ENCODE measurements around the gene MED13L. TPM values are rescaled to one million over a fixed set of nuclear protein-coding genes. Genes with fewer than 3 reads are reported as not detected.
A peak's percentile ranks its signal among the peaks of the same experiment; 100 is the strongest.

MED13L gene
- total and polyA plus RNA-seq, 2 donors (not counting 1 experiment from before 2014, with no cell fraction given), result 20.3 to 207 TPM

DNA sequence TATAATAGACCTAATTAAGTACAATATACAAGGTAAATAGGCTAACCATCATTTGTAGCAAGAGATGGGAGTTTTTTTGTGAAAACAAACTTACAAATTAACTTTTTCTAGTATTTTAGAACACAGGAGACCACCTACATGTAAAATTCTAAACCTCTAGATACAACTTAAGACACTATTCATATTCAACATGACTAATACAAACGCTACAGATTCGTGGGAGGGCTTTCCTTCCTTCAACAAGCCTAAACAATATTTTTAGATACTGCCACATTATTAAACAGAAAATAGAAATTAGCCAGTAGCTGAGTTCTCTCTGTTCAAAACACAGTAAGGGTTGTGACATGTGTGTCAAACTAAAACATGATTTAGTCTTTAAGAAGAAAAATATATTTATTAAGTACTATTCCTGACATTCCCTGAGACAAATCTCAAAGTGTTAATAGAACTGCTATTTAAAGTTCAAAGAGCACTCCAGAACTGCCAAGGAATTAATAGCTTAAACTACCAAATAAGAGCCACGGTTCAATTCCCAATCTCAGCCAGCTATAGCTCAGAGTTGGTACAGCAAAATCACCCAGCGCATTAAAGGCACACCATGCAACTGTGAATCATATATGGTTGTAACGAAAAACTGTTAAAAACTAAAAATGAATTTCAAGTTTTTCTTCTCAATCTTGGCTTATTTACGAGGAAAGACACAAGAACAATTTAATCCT, 10.7 kb downstream of the MED13L start:
- H3K36me3 ChIP-seq (replicated peaks in 1 of 2; ENCODE audit: control extremely low read depth in 1 of 2, control insufficient read depth in 1 of 2, extremely low read depth in 1 of 2, insufficient read depth in 2 of 2, low read length in 1 of 2), result no peaks in the 10 kb centered on the region
- H3K27ac ChIP-seq (ENCODE audit: low read length in 2 of 2), result no peak overlapping the region
- H3K27me3 ChIP-seq (replicated peaks in 1 of 4; ENCODE audit: control extremely low read depth in 1 of 4, control insufficient read depth in 3 of 4, insufficient read depth in 4 of 4, low read length in 3 of 4), result no peaks in the 10 kb centered on the region
- POLR2A ChIA-PET, result no interaction called here
- ATAC-seq (ENCODE audit: low read depth) (no peak), DNase-seq (no peak)
- H3K4me1 ChIP-seq (ENCODE audit: control insufficient read depth in 2 of 2, insufficient read depth in 2 of 2, low read length in 2 of 2), result peaks cover 41 to 67% of the 10 kb centered on the region in 2 donors
- Mint-ChIP-seq H3K4me3 (no peak overlapping the region), H3K4me1 (peaks cover 36% of the 10 kb centered on the region), H3K27ac (no peak overlapping the region), H3K27me3 (no peaks in the 10 kb centered on the region), H3K9me3 (ENCODE audit: insufficient read depth) (peaks cover 2% of the 10 kb centered on the region)
- H3K4me3 ChIP-seq (ENCODE audit: control extremely low read depth in 1 of 5, extremely low read depth in 1 of 5, insufficient read depth in 1 of 5, low read depth in 2 of 5, low read length in 4 of 5), result no peak overlapping the region
- WGBS (ENCODE audit: insufficient coverage), result no CpG with 5 or more reads among the region's 6 CpGs
- no peak overlapping the region for H3K9ac ChIP-seq (ENCODE audit: low read length)
- TF ChIP-seq EZH2 (IDR thresholded peaks at IDR 0.05; ENCODE audit: borderline replicate concordance, insufficient read depth, low read depth, low read length, poor library complexity, severe bottlenecking) (no peak), CTCF (IDR thresholded peaks at IDR 0.05) (no peak)
- peak overlapping the region; percentile 31 for H3K4me2 ChIP-seq (replicated peaks; ENCODE audit: low read depth, low read length, poor library complexity, severe bottlenecking)
- peaks cover 81% of the 10 kb centered on the region for H4K20me1 ChIP-seq (ENCODE audit: control insufficient read depth, insufficient read depth, low read length, poor library complexity, severe bottlenecking)
- no peaks in the 10 kb centered on the region for H3K9me3 ChIP-seq (ENCODE audit: control extremely low read depth in 1 of 3, control insufficient read depth in 2 of 3, insufficient read depth in 1 of 3, low read length in 2 of 3)
- CTCF ChIA-PET, result interaction anchor here (0.9 to 1.4 kb wide), 2 partner anchors 10 to 333 kb away, joined by 3 read pairs; no protein-coding TSS in a partner anchor
- H2AFZ ChIP-seq (ENCODE audit: insufficient read depth, low read depth, low read length, poor library complexity, severe bottlenecking), result no peak overlapping the region
- peaks cover 99% of the 10 kb centered on the region for H3K79me2 ChIP-seq (ENCODE audit: control insufficient read depth, insufficient read depth, low read length)
- intact Hi-C loops (cut with micrococcal nuclease), result no loop called here

DNA sequence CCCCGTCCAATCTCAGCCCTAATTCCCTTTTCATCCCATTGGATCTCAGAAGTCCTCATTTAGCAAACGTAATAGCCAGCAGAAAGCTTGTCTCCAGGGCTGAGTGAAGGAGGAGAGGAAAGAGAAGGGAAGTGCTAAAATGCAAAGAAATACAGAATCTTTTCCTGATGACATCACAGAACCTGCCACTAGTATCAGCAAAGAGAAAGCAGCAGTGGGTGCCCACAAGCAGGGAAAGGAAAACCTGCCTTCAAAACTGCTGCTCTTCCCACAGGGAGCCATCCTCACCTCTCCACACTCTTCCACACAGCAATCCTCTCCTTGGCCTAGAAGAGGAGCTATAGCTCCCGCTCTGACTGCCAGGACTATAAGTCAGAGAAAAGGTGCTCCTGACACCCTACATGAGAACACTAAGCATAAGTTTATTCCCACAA, 11.3 kb downstream of the MED13L start:
- H3K27ac Mint-ChIP-seq, result no peak overlapping the region
- H3K27me3 Mint-ChIP-seq, result no peaks in the 10 kb centered on the region
- intact Hi-C loops (cut with micrococcal nuclease), result no loop called here
- no peak overlapping the region for H3K4me3 ChIP-seq (ENCODE audit: control extremely low read depth in 1 of 5, extremely low read depth in 1 of 5, insufficient read depth in 1 of 5, low read depth in 2 of 5, low read length in 4 of 5)
- no peaks in the 10 kb centered on the region for H3K9me3 ChIP-seq (ENCODE audit: control extremely low read depth in 1 of 3, control insufficient read depth in 2 of 3, insufficient read depth in 1 of 3, low read length in 2 of 3)
- ATAC-seq (ENCODE audit: low read depth) (no peak), DNase-seq (no peak)
- no peaks in the 10 kb centered on the region for H3K36me3 ChIP-seq (replicated peaks in 1 of 2; ENCODE audit: control extremely low read depth in 1 of 2, control insufficient read depth in 1 of 2, extremely low read depth in 1 of 2, insufficient read depth in 2 of 2, low read length in 1 of 2)
- peak overlapping the region; percentile 31 for H3K4me2 ChIP-seq (replicated peaks; ENCODE audit: low read depth, low read length, poor library complexity, severe bottlenecking)
- ChIA-PET POLR2A (interaction anchor here (0.9 kb wide), 1 partner anchor 9 kb away, joined by 6 read pairs; no protein-coding TSS in a partner anchor), CTCF (interaction anchor here (0.9 kb wide), 1 partner anchor 334 kb away, joined by 3 read pairs; no protein-coding TSS in a partner anchor)
- H3K9me3 Mint-ChIP-seq (ENCODE audit: insufficient read depth), result no peaks in the 10 kb centered on the region
- H3K27ac ChIP-seq (ENCODE audit: low read length in 2 of 2), result no peak overlapping the region
- H3K4me3 Mint-ChIP-seq, result no peak overlapping the region
- no peak for TF ChIP-seq EZH2 (IDR thresholded peaks at IDR 0.05; ENCODE audit: borderline replicate concordance, insufficient read depth, low read depth, low read length, poor library complexity, severe bottlenecking)
- no peak for TF ChIP-seq CTCF (IDR thresholded peaks at IDR 0.05)
- H2AFZ ChIP-seq (ENCODE audit: insufficient read depth, low read depth, low read length, poor library complexity, severe bottlenecking), result no peak overlapping the region
- peak overlapping the region; percentile 16 for H3K9ac ChIP-seq (ENCODE audit: low read length)
- peaks cover 99% of the 10 kb centered on the region for H3K79me2 ChIP-seq (ENCODE audit: control insufficient read depth, insufficient read depth, low read length)
- no peaks in the 10 kb centered on the region for H3K27me3 ChIP-seq (replicated peaks in 1 of 4; ENCODE audit: control extremely low read depth in 1 of 4, control insufficient read depth in 3 of 4, insufficient read depth in 4 of 4, low read length in 3 of 4)
- H4K20me1 ChIP-seq (ENCODE audit: control insufficient read depth, insufficient read depth, low read length, poor library complexity, severe bottlenecking), result peaks cover 84% of the 10 kb centered on the region
- WGBS (ENCODE audit: insufficient coverage), result no CpG with 5 or more reads among the region's 3 CpGs
- H3K4me1 Mint-ChIP-seq, result peaks cover 36% of the 10 kb centered on the region
- H3K4me1 ChIP-seq (ENCODE audit: control insufficient read depth in 2 of 2, insufficient read depth in 2 of 2, low read length in 2 of 2), result peaks cover 47 to 69% of the 10 kb centered on the region in 2 donors

Measured in B cell (primary cell).